NCI-H446 (cell line): ENCODE results near the gene AMDHD2.
"Not testable (repeated sequence)": the region's sequence is repeated elsewhere in the genome, so short reads cannot be mapped to it uniquely, and the experiment has no call there.

Experiments
- DNase-seq, 2 experiments: peaks; one replicate each; lab custom pipeline; 2025; lab: John Stamatoyannopoulos, UW

AMDHD2 gene

DNA sequence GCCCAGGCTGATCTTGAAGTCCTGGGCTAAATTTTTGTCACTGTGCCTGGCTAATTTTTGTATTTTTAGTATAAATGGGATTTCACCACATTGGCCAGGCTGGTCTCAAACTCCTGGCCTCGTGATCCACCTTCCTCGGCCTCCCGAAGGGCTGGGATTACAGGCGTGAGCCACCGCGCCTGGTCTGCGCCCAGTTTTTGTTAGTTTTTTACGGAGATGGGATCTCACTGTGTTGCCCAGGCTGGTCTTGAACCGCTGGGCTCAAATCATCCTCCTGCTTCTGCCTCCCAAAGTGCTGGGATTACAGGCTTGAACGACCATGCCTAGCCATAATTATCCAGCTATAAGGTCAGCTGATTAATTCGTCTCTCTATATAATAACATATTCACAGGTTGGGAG is 13.7 kb downstream of the AMDHD2 start:
- no peak for DNase-seq

DNA sequence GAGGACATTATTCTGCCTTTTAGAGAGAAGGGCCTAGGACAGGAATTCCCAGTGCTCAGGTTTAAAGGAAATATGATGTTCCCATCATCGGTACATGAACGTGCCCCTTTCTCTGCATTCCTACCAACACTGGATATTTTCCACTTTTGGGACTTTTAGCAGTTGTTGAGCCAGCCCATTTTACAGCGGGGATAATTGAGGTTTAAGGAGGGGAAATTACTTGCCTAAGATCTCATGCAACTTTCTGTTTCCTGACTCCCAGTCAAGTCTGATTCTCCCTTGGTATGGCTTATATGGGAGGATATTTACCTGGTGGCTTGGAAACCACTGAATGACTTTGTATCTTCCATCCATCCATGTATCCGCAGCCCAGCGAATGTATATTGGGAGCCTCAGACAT is 14.2 kb downstream of the AMDHD2 start:
- not testable (repeated sequence) for DNase-seq

DNA sequence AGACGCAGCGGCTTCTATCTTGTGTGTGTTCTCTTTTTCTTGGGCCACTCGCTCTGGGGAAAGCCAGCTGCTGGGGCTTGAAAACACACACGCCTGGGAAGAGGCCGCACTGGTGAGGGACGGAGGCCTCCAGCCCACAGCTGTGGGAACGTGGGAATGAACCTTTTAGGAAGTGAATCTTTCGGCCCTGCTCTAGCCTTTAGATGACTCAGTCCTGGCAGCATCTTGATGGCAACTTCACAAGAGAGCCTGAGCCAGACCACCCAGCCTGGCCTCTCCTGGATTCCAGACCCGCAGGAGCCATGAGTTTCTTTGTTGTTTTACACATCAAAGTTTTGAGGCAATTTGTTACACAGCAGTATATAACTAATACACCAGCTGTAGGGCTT is 15.4 kb downstream of the AMDHD2 start:
- DNase-seq = no peak

DNA sequence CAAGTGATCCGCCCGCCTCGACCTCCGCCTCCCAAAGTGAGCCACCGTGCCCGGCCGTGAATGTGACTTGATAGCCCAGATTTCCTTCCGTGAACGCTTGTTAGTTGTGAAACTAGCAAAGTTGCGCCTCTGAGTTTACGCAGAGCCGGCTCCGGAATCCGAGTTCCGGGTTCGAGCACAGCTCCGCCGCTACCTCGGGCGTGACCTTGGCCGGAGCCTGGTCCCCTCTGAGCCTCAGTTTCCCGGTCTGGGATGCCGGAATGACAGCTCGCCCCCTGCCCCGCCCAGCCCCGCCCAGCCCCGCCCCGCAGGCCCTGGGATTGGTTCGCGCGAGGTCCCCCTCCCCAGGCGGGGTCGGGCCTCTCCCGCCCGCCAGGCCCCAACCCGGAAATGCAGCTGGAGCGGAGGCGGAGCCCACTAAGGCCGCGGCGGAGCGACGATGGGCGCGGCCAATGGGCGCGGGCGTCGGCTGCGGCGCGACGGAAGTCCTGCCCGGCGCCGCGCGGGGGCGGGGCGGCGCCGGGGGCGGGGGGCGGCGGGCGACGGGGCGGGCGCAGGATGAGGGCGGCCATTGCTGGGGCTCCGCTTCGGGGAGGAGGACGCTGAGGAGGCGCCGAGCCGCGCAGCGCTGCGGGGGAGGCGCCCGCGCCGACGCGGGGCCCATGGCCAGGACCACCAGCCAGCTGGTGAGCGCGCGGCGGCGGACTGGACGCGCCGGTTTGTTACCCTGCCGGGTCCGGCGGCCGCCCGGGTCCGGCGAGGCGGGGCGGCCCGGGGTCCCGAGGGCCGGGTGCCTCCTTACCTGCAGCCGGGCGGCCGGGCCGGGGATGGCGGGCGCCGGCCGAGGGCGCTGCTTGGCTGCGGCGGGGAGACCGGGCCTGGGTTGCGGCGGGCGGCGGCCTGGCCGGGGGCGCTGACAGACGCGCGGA is 17.5 kb downstream of the AMDHD2 start, which contains the start of gene PDPK1:
Gene PDPK1 (plus strand): TSS at position 571 of the 929 bp plus-strand sequence. CDS start 92 bp downstream, at position 663.
- peak; percentile 79 to 96 for DNase-seq

DNA sequence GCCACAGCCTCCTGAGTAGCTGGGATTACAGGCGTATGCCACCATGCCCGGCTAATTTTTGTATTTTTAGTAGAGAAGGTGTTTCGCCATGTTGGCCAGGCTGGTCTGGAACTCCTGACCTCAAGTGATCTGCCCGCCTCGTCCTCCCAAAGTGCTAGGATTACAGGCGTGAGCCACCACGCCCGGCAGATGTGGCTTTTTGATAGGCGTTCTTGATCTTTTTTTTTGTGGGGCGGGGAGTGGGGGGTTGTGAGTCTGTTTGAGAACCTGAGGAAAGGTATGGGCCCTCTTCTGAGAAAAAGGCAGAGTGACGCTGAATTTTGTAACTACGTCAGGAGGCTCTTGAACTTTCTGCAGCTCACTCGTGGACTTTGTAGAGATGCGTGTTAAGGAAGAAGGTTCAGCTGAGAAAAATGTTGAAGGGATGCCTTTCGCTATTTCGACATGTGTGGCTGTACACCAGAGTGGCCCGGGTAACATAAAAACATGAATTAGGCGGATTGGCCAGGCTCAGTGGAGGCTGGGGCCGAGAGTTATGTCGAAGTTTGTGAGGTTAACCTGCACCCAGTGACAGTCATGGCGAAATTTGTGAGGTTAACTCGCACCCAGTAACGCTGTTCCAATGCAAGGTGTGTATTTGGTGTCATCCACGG is 19.1 kb downstream of the AMDHD2 start:
- not testable (repeated sequence) for DNase-seq

DNA sequence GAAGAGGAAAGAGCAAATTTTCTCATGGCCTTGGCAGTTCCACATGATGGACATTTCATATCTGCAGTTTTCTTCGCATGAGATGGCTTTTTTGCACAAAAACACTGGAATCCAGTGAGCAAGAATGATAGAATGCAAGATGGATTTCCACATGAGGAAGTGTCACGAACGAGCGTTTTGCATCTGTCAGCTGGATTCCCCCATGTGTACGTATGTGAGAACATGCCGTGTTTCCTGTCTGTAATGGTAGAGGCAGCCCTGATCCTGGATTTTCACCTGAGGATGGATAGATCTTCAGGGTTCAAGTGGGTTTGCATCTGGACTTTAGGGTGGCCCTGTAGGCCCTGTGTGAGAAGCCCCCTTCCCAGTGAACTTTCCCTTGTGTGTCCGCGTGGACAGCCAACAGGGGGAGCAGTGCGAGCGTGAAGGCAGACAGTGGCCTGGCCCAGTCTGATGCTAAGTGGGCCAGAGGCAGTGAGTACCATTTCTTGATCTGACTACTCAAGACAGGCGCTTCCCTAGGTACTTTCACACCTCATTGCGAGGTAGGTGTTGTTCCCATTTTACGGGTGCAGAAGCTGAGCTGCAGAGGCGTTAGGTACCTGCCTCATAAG is 19.8 kb downstream of the AMDHD2 start:
- DNase-seq = not testable (repeated sequence)

DNA sequence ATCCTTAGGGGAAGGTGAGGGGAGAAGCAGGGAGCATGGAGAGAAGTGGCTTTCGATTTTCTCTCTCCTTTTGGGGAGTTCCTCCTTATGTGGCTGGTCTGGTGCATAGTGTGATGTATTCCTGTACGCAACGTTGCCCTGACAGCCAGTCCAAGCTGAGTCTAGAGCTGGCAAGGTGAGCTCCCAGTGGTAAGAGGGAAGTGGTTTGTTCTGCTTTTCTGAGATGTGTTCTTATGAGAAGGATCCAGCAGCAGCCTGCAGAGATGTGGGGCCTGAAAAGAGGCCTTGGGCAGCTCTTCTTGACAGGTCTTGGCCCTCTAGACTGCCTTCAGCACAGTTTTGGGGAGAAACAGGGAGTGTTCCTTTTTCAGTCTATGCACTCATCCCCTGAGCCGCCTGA is 20.7 kb downstream of the AMDHD2 start:
- DNase-seq = not testable (repeated sequence)

DNA sequence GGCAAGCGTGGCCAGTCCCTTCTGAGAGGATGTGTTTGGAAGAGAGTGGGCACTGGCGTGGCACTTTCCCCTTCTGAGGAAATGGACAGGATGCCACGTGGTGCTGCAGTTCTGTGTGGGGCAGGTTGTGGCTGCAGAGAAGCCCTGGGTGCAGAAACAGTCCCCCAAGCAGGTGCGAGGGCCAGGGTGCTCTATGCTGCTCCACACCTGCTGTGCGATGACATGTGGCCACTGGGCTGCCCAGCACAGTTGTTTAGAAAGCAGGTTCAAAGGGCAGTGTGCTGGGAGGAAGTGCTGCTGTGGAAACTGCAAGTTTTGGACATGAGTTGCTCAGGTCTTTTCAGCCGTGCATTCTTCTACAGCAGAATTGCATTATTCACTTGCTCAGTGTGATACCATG is 21.2 kb downstream of the AMDHD2 start:
- not testable (repeated sequence) for DNase-seq

DNA sequence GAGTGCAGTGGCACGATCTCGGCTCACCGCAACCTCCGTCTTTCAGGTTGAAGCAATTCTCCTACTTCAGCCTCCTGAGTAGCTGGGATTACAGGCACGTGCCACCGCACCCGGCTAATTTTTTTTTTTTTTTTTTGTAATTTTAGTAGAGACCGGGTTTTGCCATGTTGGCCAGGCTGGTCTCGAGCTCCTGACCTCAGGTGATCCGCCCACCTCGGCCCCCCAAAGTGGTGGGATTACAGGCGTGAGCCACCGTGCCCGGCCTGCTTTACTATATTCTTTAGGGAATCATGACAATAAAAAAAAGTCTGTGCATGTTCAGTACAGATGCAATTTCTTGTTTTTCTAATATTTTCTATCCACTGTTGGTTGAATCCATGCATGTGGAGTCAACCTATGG is 23.6 kb downstream of the AMDHD2 start:
- DNase-seq = not testable (repeated sequence)

DNA sequence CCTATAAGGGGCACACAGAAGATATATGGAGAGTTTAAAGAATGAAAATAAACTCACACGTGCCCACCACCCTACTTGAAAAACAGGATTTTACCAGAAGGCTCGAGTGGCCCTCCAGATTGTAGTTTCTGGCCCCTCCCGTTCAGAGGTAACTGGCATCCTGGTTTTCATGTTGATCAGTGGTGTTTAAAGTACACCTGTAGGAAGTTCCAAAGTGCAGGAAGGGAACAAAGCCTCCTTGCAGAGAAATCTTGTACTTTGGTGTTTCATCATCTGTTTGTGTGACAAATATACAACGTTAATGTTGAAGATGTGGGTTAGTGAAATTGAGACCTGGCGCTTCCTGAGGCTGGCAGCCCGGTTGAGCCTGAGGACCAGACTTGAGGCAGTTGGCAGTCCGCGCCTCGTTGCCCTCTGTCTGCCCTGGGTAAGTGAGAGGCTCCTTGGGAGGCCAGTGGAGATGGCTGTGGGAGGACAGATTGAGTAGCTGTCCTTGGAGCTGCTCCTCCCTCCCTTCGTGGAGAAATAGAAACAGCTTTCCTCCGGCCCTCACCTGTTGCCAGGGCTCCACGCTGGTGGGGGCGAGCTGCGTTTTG is 30.2 kb downstream of the AMDHD2 start:
- DNase-seq = not testable (repeated sequence)

DNA sequence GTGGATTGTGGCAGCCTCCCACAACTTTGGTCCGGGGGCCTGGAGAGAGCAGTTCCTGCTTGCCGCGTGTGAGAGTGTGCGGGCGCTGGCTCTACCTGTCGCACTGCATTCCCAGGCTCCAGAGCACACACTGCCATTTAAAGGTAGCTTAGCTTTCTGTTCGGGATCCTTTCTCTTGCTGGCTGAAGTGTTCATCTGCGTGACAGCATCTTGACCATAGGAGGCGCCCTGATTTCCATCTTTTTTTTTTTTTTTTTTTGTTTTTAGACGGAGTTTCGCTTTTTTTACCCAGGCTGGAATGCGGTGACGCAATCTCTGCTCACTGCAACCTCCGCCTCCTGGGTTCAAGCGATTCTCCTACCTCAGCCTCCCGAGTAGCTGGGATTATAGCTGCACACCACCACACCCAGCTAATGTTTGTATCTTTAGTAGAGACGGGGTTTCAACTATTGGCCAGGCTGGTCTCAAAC is 31.3 kb downstream of the AMDHD2 start:
- DNase-seq = not testable (repeated sequence)

DNA sequence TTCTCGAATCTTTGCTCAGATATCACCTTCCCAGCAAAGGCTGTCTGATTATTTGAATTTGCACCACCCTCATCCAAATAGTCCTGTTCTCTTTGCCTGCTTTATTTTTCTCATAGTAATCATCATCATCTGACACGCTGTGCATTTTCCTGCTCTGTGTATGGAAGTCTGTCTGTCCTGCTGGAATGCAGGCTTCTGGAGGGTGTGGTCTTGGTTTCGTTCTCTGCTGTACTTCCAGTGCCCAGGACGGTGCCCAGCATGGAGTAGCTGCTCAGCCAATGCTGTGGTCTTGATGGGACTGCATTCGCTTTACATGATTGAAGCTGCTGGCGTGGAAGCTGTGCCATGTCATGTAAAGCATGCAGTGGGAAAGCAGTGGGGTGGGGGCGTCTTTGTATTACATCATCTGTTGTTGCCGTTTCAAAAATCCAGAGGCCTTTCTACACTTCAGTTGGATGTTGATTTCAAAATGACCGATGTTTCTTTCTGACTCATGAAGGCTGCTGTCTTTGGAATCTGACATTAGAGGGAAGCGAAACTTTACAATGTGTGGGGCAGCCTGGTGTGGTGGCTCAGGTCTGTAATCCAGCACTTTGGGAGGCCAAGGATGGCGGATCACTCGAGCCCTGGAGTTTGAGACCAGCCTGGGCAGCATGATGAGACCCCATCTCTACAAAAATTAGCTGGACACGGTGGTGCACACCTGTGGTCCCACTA is 34.7 kb downstream of the AMDHD2 start:
- not testable (repeated sequence) for DNase-seq

DNA sequence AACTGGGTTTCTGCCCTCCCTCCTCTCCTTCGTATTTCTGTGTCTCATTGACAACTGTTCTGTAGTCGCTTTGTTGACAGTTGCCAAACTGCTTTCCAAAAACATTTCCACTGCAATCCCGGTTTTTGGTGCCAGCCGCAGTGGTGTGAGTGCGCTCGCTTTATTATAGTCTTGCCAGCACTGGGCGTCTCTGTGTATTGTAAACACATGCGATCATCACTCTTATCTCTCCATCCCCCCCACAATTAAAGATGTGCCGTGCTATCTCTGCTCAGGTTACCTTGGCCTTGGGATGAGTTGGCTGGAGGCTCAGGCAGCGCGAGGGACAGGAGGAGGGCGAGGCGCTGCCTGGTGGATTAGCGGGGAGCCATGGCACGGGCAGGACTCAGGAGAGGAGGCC is 37.0 kb downstream of the AMDHD2 start:
- not testable (repeated sequence) for DNase-seq

DNA sequence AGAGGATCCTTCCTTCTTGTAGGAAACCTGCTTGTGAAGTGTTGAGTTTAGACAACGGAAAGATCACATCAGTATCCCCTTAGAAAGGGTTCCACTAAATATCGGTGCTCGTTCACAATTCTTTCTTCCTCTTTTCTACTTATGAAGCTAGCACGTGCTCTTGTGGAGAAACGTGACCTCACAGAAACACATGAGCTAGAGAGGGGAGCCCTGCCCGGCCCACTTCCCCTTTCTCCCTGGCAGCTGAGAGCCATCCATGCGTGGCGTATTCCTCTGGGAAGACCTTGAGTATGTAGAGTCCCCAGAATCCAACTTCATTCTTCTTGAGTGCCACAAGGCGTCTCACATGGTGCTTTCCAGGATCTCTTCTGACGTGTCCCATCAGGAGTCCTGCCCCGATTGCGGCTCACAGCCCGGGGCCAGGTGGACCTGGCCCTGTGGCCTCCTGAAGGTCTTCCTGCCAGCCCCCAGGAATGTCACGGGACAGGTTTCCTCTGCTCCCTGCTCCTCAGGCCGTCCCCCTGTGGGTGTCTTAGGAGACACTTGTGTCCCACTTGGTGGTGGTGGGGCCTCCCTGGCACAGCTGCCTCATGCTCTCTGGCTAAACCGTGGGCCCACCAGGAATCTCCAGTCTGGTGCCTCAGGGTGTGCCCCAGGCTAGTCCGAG is 40.1 kb downstream of the AMDHD2 start:
- DNase-seq = not testable (repeated sequence)

DNA sequence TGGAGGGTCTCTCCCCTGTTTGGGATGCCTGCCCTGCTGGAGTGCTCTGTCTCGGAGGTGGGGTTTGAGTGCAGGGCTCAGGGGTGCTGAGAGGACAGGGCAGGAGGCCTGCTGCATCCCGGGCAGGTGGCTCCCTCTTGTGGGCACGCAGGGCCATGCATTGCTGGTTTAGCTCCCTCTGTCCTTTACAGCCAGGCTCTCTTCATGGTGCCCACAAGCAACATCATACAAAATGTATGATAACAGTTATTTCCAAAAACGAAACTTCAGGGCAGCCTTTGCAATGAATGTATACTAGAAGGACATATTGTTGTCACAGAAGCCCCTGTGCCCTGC is 40.6 kb downstream of the AMDHD2 start:
- not testable (repeated sequence) for DNase-seq

DNA sequence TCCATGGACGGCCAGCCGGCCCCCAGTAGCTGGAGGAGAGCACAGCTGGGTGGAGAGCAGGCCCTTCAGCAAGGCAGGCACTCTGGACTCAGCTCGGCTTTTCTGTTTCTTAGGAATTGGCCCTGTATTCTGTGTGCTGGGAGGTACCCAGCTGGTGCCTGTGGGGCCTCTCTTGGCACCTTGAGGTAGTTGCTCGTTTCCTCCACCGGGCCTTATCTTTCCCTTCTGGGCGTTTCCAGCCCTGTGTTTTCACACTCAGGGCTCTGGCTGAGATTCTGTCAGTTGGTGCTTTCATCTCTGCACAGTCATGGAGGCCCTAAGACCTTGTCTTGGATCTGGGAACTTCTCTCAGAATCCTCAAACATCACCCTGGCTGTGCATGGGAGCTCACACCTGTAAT is 47.3 kb downstream of the AMDHD2 start:
- DNase-seq = not testable (repeated sequence)

DNA sequence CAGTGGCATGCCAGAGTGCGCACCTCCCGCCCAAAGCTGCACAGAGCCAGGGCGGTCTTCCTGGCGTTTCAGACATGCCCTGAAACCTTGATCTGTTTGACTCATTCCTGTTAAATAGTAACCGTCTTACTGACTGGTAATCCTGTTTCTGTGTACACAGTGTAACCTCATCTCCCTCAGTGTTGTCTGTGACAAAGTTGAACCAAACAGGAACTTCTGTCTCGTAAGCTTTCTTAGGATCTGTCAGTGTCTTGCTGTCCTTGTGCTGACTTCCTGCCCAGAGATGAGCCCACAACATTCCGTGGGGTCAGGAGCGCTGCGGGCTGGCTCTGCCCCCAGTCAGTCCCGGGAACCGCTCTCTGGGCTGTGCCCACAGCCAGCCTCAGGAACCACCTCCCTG is 48.4 kb downstream of the AMDHD2 start:
- not testable (repeated sequence) for DNase-seq

DNA sequence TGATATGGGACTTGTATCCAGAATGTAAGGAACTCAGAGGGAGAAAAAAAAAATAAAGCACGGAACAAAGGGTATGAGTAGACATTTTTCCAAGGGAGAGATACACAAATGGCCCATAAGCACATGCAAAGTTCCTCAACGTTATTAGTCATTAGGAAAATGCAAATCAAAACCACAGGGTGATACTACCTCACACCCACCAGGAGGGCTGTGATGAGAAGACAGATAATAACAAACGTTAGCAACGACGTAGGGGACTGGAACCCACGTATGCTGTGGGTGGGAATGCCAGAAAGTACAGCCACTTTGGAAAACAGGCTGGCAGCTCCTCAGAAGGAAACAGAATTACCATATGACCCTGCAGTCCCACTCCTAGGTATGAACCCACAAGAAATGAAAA is 52.5 kb downstream of the AMDHD2 start:
- DNase-seq = not testable (repeated sequence)

DNA sequence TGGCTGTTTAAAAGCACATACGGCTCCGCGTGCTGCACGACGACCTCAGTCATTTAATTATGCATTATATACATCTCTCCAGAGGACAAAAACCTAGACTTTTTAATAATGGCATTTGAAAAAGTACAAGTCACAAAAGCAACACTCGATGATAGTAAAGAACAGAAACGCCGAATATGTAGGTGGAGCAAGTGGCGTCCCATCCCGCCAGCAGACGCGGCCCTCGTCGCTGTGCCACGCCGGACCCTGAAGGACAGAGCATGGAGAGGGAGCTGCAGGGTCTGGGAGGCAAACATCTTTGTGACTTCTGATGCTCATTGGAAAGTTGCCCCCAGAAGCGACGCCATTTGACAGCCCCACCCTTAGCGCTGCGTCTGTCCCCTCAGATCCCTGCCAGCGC is 55.7 kb downstream of the AMDHD2 start:
- DNase-seq = not testable (repeated sequence)

DNA sequence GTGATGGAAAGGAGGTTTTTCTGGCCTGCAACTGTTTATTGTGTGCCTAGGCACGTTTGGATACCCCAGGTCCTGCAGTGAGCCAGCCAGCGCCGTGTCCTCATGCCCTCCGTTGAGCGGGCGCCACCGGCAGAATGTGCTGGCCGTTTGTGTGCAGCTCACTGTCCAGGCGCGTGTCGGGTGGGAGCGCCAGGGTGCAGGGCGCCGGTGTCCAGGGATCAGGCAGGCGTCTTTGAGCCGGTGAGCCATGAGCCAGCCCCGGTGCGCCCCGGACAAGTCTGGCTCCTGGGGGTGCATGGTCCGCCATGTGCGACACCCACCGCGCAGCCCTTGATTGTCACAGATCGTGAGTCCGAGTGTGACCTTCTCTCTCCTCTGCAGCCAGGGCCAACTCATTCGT is 56.9 kb downstream of the AMDHD2 start:
- not testable (repeated sequence) for DNase-seq

DNA sequence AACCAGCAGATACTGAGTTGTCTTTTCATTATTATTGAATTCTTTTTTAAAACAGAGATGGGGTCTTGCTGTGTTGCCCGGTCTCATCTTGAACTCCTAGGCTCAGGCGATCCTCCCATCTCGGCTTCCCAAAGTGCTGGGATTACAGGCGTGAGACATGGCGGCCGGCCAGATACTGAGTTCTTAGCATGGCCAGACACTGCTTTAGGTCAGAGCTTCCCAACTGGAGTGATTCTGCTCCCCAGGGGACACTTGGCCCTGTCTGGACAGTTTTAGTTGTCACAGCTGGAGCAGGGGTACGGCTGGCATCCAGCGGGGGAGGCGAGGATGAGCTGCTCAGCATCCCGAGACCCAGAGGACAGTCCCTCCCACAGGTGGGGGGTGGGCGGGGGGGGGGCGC is 58.7 kb downstream of the AMDHD2 start:
- not testable (repeated sequence) for DNase-seq
